Transverse colon (tissue), 4 donors: Measurements from ENCODE around the gene CHN1. TPM values are rescaled to one million over a fixed set of nuclear protein-coding genes. Genes with fewer than 3 reads are reported as not detected.

Source experiments
- DNase-seq: peaks from one replicate; pipeline ENCODE4 v3.0.0-alpha.2; 2019
- H3K27ac ChIP-seq, 4 donors: fragments of 200-600 bp; sonication (generic); 2 replicates each; pipeline ENCODE4 v1.5.1; 2016 to 2018; ENCODE audit warnings: inconsistent platforms in 4 of 4
- H3K27me3 ChIP-seq: fragments of 200-600 bp; sonication (generic); 2 replicates; pipeline ENCODE4 v1.5.1; 2017; ENCODE audit warnings: inconsistent platforms
- H3K36me3 ChIP-seq, 4 donors: fragments of 200-600 bp; sonication (generic); 2 replicates each; pipeline ENCODE4 v1.5.1; 2017 to 2019; ENCODE audit warnings: inconsistent platforms in 4 of 4
- H3K4me1 ChIP-seq, 4 donors: fragments of 200-600 bp; sonication (generic); 2 replicates each; pipeline ENCODE4 v1.5.1; 2017 to 2020; ENCODE audit warnings: inconsistent platforms in 4 of 4
- H3K4me3 ChIP-seq, 4 donors: fragments of 200-600 bp; sonication (generic); 1 replicate in 1 of 4; 2 replicates in 3 of 4; pipeline versions ENCODE4 v1.5.1 to v1.6.1; 2017 to 2019; ENCODE audit warnings: inconsistent platforms in 4 of 4
- H3K9me3 ChIP-seq, 2 donors: fragments of 200-600 bp; sonication (generic); 2 replicates each; pipeline ENCODE4 v1.5.1; 2017 to 2019; ENCODE audit warnings: inconsistent platforms in 2 of 2
- EP300 ChIP-seq: sonication (generic); formaldehyde crosslinking; IDR thresholded peaks from one replicate; pipeline ENCODE4 v1.6.1; 2017; ENCODE audit warnings: antibody characterized with exemption, low read depth
- POLR2A ChIP-seq: fragments of 450-650 bp; IDR thresholded peaks from one replicate; pipeline ENCODE4 v1.6.1; 2016; ENCODE audit warnings: antibody characterized with exemption, mild to moderate bottlenecking, moderate library complexity
- POLR2AphosphoS5 ChIP-seq, 3 donors: sonication (generic); formaldehyde crosslinking; IDR thresholded peaks; one replicate each; pipeline ENCODE4 v1.6.1; 2016; ENCODE audit warnings: antibody characterized with exemption in 3 of 3
- WGBS, 2 donors: methylation state at CpG; one replicate each; pipeline ENCODE4 v1.1.5; 2018; ENCODE audit warnings: low coverage in 1 of 2; 5-methylcytosine and 5-hydroxymethylcytosine counted together
- in situ Hi-C, 4 donors: fragments of 200-750 bp; cut with MboI; loops; one replicate each; pipeline versions ENCODE4 v1.15.0 to v1.15.1; 2017; ENCODE audit warnings: low sequenced_read_pairs in 3 of 4, low pct_ligation_motif_present in 1 of 4, low pct_unique_long_range_greater_than_20kb in 1 of 4
- intact Hi-C: fragments of 100-400 bp; cut with DNase I; formaldehyde crosslinking; loops from one replicate; pipeline ENCODE4 v1.15.1; 2023; ENCODE audit warnings: low total_unique reads
- total RNA-seq, 4 donors: library from RNA; depleted of rRNA; stranded (reverse); fragments of >200 nt; gene quantifications; one replicate each; pipeline ENCODE4 v1.1.0, GENCODE V29; 2016
- TF ChIP-seq, protein P1 (sequence below), 5 experiments: fragments of 200-600 bp in 3 of 5; fragments of 450-650 bp in 2 of 5; sonication (generic) in 3 of 5; IDR thresholded peaks; 1 replicate in 2 of 5; 2 replicates in 3 of 5; pipeline ENCODE4 v1.5.1; 2016 to 2017; ENCODE audit warnings: antibody characterized with exemption in 5 of 5, inconsistent platforms in 3 of 5, mild to moderate bottlenecking in 2 of 5, moderate library complexity in 1 of 5

The CHN1 gene
- total RNA-seq, 4 donors from 2014 or later, result 1.6 to 3.2 (median 3.0) TPM; not detected in 1

DNA sequence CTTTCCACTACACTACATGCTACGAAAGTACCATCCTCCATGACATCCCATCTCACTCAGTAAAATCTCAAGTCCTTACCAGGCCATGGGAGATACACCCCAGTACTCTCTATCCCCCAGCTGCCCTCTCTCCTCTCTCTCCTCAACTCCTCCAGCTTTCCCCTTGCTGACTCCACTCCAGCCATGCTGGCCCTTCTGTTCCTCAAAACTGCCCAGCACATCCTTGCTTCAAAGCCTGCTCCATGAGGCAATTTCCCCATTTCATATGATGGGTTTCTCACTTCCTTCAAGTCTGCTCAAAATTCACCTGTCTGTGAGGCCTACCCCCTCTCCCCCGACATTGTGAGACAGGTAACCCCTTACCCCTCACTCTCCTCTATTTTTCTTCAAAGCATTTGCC, 8.6 kb downstream of the CHN1 start:
- intact Hi-C loops, result no loop called here
- WGBS, 2 donors, result 77 to 88% methylated on average over 1 to 2 of the region's 2 CpGs

GRCh38 chr2:174994381-174994780, 10.8 kb downstream of the CHN1 start:
- Histone ChIP-seq H3K27me3 (no peaks in the 10 kb centered on the region), H3K9me3 (no peaks in the 10 kb centered on the region), H3K4me3 (no peak overlapping the region), H3K4me1 (peaks cover 0 to 11% (median 0%) of the 10 kb centered on the region in 4 donors), H3K27ac (no peak overlapping the region), H3K36me3 (no peaks in the 10 kb centered on the region)
- WGBS, 2 donors, result 70 to 93% methylated on average over 5 of the region's 5 CpGs
- intact Hi-C loops (no loop called here), in situ Hi-C loops (loop anchor here in 1 of 4 donors (10.0 kb wide), 1 partner anchor 220 kb away; no protein-coding TSS in a partner anchor)
- no peak for DNase-seq
- TF ChIP-seq, protein P1, sequence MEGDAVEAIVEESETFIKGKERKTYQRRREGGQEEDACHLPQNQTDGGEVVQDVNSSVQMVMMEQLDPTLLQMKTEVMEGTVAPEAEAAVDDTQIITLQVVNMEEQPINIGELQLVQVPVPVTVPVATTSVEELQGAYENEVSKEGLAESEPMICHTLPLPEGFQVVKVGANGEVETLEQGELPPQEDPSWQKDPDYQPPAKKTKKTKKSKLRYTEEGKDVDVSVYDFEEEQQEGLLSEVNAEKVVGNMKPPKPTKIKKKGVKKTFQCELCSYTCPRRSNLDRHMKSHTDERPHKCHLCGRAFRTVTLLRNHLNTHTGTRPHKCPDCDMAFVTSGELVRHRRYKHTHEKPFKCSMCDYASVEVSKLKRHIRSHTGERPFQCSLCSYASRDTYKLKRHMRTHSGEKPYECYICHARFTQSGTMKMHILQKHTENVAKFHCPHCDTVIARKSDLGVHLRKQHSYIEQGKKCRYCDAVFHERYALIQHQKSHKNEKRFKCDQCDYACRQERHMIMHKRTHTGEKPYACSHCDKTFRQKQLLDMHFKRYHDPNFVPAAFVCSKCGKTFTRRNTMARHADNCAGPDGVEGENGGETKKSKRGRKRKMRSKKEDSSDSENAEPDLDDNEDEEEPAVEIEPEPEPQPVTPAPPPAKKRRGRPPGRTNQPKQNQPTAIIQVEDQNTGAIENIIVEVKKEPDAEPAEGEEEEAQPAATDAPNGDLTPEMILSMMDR (IDR thresholded peaks at IDR 0.05), result no peak
- no peak for TF ChIP-seq POLR2A
- TF ChIP-seq EP300, result no peak
- TF ChIP-seq POLR2AphosphoS5 (IDR thresholded peaks at IDR 0.05), result no peak

More for the DNA sequence above, 8.6 kb downstream of the CHN1 start:
- no peak for DNase-seq
- in situ Hi-C loops, result loop anchor here in 1 of 4 donors (10.0 kb wide), 1 partner anchor 222 kb away; no protein-coding TSS in a partner anchor
- Histone ChIP-seq H3K9me3 (no peaks in the 10 kb centered on the region), H3K27me3 (peaks cover 6% of the 10 kb centered on the region), H3K36me3 (no peaks in the 10 kb centered on the region), H3K4me3 (no peak overlapping the region), H3K27ac (no peak overlapping the region), H3K4me1 (peaks cover 0 to 11% (median 0%) of the 10 kb centered on the region in 4 donors)
- TF ChIP-seq POLR2A (no peak), EP300 (no peak), POLR2AphosphoS5 (IDR thresholded peaks at IDR 0.05) (no peak)
- TF ChIP-seq, protein P1 (IDR thresholded peaks at IDR 0.05), result no peak

GRCh38 chr2:174992886-174993285, 12.3 kb downstream of the CHN1 start:
- in situ Hi-C loops (loop anchor here in 1 of 4 donors (10.0 kb wide), 1 partner anchor 218 kb away; no protein-coding TSS in a partner anchor), intact Hi-C loops (no loop called here)
- Histone ChIP-seq H3K4me1 (peaks cover 0 to 2% (median 0%) of the 10 kb centered on the region in 4 donors), H3K36me3 (no peaks in the 10 kb centered on the region), H3K9me3 (no peaks in the 10 kb centered on the region), H3K4me3 (no peak overlapping the region), H3K27me3 (no peaks in the 10 kb centered on the region), H3K27ac (no peak overlapping the region)
- TF ChIP-seq EP300 (no peak), POLR2A (no peak), POLR2AphosphoS5 (IDR thresholded peaks at IDR 0.05) (no peak)
- TF ChIP-seq, protein P1 (IDR thresholded peaks at IDR 0.05), result no peak
- DNase-seq, result no peak
- WGBS, 2 donors, result 94 to 100% methylated on average over 1 of the region's 1 CpG

GRCh38 chr2:174985614-174986013, 19.6 kb downstream of the CHN1 start:
- Histone ChIP-seq H3K4me1 (no peaks in the 10 kb centered on the region), H3K27me3 (no peaks in the 10 kb centered on the region), H3K27ac (no peak overlapping the region), H3K36me3 (no peaks in the 10 kb centered on the region), H3K9me3 (no peaks in the 10 kb centered on the region), H3K4me3 (no peak overlapping the region)
- in situ Hi-C loops (loop anchor here in 3 of 4 donors (10.0 kb wide), 1 partner anchor 211 kb away; no protein-coding TSS in a partner anchor), intact Hi-C loops (loop anchor here (5.0 kb wide), 1 partner anchor 213 kb away; no protein-coding TSS in a partner anchor)
- TF ChIP-seq EP300, result no peak
- TF ChIP-seq, protein P1 (IDR thresholded peaks at IDR 0.05), result peak; percentile 28 to 48 (median 38)
- TF ChIP-seq POLR2AphosphoS5 (IDR thresholded peaks at IDR 0.05), result no peak
- WGBS, 2 donors, result 64 to 67% methylated on average over 2 of the region's 2 CpGs
- DNase-seq, result no peak
